Measurements from ENCODE around the gene APRT. TPM values are rescaled to one million over a fixed set of nuclear protein-coding genes. Genes with fewer than 3 reads are reported as not detected.

APRT gene
- total and polyA plus RNA-seq, 9 of the 15 experiments (the other 6 are each of a cell fraction or from before 2014, with no cell fraction given), result 41.7 to 409 (median 146) TPM

DNA sequence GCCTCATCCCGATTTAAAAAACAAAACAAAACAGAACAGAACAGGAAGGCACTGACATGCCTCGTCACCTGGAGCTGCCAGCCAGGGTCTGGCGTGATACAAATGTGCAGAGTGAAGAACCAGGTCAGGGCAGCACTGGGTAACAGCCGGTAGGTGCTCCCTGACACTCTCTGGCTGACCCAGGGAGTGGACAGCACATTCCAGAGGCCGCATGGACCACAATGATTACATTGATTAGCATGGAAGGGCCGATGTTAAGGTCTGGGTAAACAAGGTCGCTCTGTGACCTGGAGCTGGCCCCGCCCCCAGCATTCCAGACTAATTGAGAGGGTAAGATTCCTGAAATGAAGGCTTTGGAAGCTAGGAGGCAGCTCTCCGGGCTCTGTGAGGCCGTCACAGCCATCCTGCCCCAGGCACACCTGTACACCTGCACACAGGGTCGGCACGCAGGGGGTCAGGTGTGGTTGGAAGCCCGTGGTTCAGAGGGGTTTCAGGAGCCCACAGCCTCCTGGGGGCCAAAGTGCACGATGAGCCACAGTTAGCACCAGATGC, 48.1 kb downstream of the APRT start (continued):
- TF ChIP-seq, protein P1, sequence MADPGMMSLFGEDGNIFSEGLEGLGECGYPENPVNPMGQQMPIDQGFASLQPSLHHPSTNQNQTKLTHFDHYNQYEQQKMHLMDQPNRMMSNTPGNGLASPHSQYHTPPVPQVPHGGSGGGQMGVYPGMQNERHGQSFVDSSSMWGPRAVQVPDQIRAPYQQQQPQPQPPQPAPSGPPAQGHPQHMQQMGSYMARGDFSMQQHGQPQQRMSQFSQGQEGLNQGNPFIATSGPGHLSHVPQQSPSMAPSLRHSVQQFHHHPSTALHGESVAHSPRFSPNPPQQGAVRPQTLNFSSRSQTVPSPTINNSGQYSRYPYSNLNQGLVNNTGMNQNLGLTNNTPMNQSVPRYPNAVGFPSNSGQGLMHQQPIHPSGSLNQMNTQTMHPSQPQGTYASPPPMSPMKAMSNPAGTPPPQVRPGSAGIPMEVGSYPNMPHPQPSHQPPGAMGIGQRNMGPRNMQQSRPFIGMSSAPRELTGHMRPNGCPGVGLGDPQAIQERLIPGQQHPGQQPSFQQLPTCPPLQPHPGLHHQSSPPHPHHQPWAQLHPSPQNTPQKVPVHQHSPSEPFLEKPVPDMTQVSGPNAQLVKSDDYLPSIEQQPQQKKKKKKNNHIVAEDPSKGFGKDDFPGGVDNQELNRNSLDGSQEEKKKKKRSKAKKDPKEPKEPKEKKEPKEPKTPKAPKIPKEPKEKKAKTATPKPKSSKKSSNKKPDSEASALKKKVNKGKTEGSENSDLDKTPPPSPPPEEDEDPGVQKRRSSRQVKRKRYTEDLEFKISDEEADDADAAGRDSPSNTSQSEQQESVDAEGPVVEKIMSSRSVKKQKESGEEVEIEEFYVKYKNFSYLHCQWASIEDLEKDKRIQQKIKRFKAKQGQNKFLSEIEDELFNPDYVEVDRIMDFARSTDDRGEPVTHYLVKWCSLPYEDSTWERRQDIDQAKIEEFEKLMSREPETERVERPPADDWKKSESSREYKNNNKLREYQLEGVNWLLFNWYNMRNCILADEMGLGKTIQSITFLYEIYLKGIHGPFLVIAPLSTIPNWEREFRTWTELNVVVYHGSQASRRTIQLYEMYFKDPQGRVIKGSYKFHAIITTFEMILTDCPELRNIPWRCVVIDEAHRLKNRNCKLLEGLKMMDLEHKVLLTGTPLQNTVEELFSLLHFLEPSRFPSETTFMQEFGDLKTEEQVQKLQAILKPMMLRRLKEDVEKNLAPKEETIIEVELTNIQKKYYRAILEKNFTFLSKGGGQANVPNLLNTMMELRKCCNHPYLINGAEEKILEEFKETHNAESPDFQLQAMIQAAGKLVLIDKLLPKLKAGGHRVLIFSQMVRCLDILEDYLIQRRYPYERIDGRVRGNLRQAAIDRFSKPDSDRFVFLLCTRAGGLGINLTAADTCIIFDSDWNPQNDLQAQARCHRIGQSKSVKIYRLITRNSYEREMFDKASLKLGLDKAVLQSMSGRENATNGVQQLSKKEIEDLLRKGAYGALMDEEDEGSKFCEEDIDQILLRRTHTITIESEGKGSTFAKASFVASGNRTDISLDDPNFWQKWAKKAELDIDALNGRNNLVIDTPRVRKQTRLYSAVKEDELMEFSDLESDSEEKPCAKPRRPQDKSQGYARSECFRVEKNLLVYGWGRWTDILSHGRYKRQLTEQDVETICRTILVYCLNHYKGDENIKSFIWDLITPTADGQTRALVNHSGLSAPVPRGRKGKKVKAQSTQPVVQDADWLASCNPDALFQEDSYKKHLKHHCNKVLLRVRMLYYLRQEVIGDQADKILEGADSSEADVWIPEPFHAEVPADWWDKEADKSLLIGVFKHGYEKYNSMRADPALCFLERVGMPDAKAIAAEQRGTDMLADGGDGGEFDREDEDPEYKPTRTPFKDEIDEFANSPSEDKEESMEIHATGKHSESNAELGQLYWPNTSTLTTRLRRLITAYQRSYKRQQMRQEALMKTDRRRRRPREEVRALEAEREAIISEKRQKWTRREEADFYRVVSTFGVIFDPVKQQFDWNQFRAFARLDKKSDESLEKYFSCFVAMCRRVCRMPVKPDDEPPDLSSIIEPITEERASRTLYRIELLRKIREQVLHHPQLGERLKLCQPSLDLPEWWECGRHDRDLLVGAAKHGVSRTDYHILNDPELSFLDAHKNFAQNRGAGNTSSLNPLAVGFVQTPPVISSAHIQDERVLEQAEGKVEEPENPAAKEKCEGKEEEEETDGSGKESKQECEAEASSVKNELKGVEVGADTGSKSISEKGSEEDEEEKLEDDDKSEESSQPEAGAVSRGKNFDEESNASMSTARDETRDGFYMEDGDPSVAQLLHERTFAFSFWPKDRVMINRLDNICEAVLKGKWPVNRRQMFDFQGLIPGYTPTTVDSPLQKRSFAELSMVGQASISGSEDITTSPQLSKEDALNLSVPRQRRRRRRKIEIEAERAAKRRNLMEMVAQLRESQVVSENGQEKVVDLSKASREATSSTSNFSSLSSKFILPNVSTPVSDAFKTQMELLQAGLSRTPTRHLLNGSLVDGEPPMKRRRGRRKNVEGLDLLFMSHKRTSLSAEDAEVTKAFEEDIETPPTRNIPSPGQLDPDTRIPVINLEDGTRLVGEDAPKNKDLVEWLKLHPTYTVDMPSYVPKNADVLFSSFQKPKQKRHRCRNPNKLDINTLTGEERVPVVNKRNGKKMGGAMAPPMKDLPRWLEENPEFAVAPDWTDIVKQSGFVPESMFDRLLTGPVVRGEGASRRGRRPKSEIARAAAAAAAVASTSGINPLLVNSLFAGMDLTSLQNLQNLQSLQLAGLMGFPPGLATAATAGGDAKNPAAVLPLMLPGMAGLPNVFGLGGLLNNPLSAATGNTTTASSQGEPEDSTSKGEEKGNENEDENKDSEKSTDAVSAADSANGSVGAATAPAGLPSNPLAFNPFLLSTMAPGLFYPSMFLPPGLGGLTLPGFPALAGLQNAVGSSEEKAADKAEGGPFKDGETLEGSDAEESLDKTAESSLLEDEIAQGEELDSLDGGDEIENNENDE (IDR thresholded peaks at IDR 0.05; ENCODE audit: low read depth, low read length), result no peak
- TF ChIP-seq ARNT (IDR thresholded peaks at IDR 0.05) (no peak), TCF3 (CRISPR knock-in tag; IDR thresholded peaks at IDR 0.05) (peak; percentile 82), TAL1 (IDR thresholded peaks at IDR 0.05) (peak; percentile 61), MTF1 (CRISPR knock-in tag; IDR thresholded peaks at IDR 0.05; ENCODE audit: borderline replicate concordance) (no peak), ESRRA (IDR thresholded peaks at IDR 0.05; ENCODE audit: borderline replicate concordance, low read depth) (peak; percentile 36; the same call in 1 of the 2 replicates), KDM1A (IDR thresholded peaks at IDR 0.05) (peak in 1 of 2 experiments; percentile 88; a peak in 3 of 4 replicates), CAMTA2 (CRISPR knock-in tag; conservative IDR thresholded peaks at IDR 0.05) (no peak)
- TF ChIP-seq, protein P2, sequence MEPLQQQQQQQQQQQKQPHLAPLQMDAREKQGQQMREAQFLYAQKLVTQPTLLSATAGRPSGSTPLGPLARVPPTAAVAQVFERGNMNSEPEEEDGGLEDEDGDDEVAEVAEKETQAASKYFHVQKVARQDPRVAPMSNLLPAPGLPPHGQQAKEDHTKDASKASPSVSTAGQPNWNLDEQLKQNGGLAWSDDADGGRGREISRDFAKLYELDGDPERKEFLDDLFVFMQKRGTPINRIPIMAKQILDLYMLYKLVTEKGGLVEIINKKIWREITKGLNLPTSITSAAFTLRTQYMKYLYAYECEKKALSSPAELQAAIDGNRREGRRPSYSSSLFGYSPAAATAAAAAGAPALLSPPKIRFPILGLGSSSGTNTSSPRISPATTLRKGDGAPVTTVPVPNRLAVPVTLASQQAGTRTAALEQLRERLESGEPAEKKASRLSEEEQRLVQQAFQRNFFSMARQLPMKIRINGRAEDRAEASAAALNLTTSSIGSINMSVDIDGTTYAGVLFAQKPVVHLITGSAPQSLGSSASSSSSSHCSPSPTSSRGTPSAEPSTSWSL (CRISPR knock-in tag; IDR thresholded peaks at IDR 0.05; ENCODE audit: borderline replicate concordance), result no peak
- TF ChIP-seq, protein P3, sequence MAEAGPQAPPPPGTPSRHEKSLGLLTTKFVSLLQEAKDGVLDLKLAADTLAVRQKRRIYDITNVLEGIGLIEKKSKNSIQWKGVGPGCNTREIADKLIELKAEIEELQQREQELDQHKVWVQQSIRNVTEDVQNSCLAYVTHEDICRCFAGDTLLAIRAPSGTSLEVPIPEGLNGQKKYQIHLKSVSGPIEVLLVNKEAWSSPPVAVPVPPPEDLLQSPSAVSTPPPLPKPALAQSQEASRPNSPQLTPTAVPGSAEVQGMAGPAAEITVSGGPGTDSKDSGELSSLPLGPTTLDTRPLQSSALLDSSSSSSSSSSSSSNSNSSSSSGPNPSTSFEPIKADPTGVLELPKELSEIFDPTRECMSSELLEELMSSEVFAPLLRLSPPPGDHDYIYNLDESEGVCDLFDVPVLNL (CRISPR knock-in tag; IDR thresholded peaks at IDR 0.05; ENCODE audit: low read depth), result no peak
- TF ChIP-seq, protein P4, sequence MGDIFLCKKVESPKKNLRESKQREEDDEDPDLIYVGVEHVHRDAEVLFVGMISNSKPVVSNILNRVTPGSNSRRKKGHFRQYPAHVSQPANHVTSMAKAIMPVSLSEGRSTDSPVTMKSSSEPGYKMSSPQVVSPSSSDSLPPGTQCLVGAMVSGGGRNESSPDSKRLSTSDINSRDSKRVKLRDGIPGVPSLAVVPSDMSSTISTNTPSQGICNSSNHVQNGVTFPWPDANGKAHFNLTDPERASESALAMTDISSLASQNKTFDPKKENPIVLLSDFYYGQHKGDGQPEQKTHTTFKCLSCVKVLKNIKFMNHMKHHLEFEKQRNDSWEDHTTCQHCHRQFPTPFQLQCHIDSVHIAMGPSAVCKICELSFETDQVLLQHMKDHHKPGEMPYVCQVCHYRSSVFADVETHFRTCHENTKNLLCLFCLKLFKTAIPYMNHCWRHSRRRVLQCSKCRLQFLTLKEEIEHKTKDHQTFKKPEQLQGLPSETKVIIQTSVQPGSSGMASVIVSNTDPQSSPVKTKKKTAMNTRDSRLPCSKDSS (IDR thresholded peaks at IDR 0.05; ENCODE audit: low read depth, partially characterized antibody), result no peak
